HG03571 (cell line): ENCODE data around the gene IGFBP1.
"Not testable (repeated sequence)": the region's sequence is repeated elsewhere in the genome, so short reads cannot be mapped to it uniquely, and the experiment has no call there.

ENCODE experiments used
- ATAC-seq: cut with Tn5 transposase; IDR thresholded peaks from one replicate; pipeline ENCODE4 v1.9.1; 2021; ENCODE audit not compliant: unreplicated experiment

IGFBP1 gene

DNA sequence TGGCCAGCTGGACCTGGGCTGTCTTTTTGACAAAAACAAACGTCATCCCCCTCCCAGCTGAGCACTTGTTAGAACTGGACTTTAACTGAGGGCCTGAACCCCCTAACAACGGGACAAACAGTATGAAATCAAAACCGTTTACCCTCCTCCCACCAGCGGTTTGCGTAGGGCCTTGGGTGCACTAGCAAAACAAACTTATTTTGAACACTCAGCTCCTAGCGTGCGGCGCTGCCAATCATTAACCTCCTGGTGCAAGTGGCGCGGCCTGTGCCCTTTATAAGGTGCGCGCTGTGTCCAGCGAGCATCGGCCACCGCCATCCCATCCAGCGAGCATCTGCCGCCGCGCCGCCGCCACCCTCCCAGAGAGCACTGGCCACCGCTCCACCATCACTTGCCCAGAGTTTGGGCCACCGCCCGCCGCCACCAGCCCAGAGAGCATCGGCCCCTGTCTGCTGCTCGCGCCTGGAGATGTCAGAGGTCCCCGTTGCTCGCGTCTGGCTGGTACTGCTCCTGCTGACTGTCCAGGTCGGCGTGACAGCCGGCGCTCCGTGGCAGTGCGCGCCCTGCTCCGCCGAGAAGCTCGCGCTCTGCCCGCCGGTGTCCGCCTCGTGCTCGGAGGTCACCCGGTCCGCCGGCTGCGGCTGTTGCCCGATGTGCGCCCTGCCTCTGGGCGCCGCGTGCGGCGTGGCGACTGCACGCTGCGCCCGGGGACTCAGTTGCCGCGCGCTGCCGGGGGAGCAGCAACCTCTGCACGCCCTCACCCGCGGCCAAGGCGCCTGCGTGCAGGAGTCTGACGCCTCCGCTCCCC, at the start of gene IGFBP1:
TSS of gene IGFBP1 (plus strand) at position 304 of the 808 bp plus-strand sequence. CDS start at position 469, 165 bp downstream.
- ATAC-seq = no peak

DNA sequence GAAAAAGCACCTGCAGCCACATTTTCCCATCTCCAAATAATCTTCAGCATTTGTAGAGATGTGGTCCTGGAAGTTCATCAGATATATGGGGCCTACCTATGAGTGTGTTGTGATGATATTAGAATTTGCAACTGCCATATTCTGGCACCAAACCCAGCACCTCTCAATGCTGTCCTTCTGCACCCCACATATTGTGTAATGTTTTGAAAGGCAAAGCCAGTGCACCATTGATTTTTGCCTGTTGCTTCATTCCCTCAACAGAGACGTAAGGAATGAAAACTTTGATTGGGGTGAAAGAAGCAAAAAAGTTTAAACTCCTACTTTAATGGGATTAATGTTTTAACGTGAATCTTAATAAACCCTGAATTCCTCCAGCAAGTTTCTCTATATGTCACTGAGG, 49.4 kb upstream of the IGFBP1 start:
- not testable (repeated sequence) for ATAC-seq

DNA sequence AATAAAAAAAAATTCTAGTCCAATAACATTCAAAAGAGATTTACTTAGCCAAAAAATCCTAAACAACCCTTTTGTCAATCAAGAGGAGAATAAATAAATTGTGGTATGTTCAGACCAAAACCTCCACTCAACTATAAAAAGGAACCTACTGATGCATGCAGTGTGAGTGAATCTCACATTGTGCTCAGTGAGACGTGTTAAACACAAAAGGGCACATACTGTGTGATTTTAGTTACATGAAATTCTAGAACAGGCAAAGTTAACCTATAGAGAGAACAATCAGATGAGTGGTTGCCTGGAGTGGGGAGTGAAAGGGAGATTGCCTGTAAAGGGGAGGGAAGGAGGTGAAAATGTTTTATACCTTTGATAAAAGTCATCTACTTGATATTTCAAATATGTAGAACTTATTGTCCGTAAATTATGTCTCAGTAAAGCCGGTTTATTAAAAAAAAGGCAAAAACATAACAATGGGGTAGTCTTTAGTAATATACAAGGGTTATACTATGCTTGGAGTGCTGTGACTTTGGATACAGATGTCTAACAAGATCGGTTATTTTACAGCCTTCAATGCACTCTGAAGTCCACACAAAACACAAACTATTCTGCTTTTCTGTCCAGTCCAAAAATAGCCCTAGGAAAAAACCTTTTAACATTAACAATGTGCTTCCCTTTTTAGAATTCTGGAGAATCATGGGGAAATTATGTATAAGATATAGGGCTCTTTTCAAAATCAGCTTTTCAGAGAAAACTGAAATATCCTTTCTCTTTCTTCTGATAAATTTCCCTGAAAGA, 46.2 kb upstream of the IGFBP1 start:
- ATAC-seq = not testable (repeated sequence)

DNA sequence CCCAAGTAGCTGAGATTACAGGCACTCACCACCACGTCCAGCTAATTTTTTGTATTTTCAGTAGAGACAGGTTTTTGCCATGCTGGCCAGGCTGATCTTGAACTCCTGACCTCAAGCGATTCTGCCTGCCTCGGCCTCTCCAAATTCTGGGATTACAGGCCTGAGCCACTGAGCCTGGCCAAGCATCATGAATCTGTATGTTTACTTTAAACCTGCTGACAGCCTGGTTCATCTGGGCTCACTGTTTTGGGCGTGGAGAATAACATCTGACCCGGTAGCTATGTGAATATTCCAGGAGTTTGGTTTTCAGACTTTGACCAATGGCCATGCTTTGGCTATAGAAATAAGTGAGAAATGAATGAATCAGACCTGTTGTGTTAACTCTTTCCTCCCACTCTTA, 41.8 kb upstream of the IGFBP1 start:
- not testable (repeated sequence) for ATAC-seq

DNA sequence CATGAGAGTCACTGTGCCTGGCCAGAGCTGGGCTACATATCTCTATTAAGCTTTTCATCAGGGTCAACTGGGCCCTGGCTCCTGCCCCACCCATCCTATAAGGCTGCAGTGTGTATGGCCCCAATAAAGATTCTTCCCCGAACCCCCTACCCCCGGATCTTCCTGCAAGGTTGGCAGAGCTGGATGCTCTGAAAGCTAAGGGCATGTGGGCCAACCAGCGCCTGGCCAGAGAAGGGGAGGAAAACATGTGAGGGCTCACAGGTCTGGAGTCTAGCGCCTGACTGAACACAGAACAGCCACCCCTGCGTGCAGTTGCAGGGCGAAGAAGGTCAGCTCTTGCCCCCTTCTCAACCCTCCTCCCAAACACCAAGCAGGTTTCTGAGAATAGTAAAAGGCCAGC, 39.6 kb upstream of the IGFBP1 start:
- not testable (repeated sequence) for ATAC-seq

DNA sequence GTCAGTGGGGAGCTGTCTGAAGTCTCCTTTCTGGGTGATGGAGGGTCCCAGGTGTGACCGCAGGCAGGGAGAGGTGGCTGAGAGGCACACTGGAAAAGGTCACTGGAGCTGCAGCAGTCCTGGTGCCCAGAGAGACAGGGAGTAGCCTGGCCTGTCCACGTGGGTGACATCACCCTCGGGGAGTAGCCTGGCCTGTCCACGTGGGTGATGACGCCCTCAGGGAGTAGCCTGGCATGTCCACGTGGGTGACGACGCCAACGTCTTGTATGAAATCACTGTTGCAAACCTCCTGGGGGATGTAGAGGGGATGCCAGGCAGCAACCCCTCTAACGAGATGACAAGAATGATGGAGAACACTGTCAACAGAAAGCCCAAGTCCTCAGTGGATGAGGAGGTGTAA, 35.3 kb upstream of the IGFBP1 start:
- ATAC-seq = not testable (repeated sequence)

DNA sequence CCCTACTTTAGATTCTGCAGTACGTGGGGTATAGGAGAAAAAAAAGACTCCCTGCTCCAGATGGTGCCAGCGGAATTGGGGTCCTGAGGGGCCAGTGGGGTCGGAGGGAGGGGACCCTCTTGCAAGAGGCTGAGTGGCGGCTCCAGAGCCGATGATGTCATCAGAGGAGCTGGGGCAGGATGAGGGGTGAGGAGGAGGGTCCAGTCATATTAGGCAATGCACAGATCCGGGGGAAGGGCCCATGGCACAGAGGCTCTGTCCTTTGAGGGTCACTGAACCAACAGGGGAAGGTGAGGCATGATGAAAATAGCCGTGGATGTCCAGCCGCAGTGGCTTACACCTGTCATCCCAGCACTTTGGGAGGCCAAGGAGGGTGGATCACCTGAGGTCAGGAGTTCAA, 34.8 kb upstream of the IGFBP1 start:
- not testable (repeated sequence) for ATAC-seq

DNA sequence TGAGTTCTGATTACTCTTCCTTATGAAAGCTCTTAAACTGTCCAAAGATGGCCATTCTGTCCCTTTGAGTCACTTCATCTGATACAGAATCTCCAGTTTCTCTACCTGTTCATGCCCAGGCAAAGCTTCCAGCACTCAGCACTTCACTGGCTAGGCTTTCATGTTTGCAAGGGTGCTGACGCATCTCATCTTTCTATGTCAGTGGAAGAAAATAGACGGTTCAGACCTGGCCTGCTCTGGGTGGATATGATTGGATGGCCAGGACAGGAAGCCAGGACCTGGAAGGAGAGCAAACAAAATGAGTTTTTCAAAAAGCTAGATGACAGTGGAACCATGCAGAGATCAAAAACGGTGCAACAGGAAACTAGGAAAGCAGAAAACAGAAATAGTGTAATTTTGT, 32.6 kb upstream of the IGFBP1 start:
- ATAC-seq = not testable (repeated sequence)

DNA sequence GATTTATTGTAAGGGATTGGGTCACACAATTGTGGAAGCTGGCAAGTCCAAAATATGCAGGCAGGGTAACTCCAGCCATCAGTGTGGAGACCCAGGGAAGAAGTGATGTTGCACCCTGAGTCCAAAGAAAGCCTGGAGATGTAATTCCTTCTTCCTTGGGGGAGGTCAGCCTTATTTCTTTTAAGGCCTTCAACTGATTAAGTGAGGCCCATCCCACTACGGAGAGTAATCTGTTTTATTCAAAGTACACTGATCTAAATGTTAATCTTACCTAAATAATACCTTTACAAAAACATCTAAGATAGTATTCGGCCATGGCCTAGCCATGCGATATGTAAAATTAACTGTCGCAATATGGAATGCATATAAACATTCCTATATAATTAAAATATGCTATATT, 31.4 kb upstream of the IGFBP1 start:
- not testable (repeated sequence) for ATAC-seq

DNA sequence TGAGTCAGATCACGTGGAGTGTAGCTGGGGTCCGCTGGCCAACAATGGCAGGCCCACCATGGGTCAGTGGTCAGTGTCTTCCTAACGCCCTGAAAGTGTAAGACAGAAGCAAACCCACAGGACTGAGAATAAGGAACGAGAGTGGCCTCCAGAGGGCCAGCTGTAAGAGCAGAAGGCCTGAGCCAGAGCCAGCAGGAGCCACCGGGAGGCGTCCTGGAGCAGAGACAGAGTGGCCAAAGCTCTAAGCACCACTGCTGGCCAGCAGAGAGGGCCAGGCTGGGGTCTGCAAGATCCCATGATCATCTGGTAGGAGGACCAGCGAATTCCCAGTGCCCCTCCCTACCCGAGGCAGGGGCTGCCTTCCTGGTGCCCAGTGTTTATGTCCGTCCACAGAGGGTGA, 24.6 kb upstream of the IGFBP1 start:
- no peak for ATAC-seq

DNA sequence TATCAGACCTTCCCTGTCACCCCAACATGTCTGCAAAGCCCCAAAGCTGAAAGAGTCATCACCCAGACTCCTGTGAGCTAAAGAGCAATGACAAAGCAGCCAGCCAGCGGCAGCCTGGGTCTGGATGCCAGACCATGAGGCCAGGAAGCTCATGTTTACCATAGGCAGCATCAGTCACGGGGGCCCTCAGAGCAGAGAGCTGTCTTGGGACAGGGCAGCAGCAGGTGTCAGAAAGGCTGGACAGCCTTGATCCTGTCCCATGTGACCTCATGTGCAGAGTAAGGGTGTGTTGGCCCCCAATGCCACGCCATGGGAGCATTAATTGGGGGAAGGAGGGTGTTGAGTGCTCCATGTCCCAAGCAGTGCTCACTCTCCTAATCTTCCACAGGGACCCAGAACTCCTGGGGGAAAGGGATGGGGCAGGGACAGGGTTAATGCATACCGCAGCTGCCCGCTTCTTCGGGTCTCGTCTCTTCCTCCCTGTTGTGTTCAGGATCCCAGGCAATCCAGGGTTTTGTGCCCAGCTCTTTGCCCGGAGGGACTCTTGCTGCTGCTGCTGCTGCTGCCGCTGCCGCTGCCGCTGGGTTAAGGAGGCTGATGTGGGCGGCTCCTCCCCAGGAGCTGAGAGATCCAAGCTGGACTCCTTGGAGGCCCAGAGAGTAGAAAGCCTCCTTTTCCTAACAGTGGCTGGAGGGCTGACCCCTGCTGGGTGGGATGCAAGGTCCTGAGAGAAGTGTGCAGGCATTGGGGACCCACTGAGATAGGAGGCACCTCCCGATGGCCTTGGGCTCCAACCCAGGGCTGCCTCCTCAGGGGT, 22.5 kb upstream of the IGFBP1 start:
- no peak for ATAC-seq

DNA sequence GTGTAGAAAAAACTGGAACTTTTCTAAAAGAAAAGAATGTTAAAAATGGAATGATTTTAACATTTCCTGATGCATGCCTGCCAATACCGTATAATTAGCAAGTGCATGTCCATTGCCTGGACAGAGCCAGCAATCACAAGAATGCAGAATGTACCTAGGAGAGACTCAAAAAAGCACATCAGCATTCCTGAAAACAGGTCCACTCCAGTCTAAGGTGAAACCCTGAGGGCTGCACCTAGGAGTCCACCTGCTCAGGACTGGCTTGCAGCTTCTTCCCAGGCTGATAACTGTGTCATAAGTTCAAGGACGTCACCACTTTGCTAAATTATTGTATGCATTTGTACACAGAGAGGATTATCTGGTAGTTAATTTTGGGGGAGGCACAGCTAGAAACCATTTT, 20.8 kb upstream of the IGFBP1 start:
- ATAC-seq = no peak

DNA sequence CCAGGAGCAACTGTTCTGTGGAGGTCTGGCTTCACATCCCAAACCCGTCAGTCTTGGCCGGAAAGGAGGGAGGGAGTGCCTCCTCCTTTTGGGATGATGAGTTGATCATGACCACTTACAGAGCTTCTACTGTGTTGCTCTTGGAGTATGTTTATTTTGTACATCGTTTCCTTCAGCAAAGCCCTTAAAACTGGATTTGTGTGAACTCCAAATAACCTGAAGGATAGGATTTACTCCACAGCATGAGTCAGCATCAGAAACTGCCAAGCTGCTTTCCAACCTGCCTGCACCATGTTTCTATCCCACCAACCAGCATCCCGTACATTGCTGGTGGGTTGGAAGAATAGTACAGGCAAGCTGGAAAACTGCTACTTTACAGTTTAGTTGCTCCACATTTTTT, 18.9 kb upstream of the IGFBP1 start:
- ATAC-seq = no peak

DNA sequence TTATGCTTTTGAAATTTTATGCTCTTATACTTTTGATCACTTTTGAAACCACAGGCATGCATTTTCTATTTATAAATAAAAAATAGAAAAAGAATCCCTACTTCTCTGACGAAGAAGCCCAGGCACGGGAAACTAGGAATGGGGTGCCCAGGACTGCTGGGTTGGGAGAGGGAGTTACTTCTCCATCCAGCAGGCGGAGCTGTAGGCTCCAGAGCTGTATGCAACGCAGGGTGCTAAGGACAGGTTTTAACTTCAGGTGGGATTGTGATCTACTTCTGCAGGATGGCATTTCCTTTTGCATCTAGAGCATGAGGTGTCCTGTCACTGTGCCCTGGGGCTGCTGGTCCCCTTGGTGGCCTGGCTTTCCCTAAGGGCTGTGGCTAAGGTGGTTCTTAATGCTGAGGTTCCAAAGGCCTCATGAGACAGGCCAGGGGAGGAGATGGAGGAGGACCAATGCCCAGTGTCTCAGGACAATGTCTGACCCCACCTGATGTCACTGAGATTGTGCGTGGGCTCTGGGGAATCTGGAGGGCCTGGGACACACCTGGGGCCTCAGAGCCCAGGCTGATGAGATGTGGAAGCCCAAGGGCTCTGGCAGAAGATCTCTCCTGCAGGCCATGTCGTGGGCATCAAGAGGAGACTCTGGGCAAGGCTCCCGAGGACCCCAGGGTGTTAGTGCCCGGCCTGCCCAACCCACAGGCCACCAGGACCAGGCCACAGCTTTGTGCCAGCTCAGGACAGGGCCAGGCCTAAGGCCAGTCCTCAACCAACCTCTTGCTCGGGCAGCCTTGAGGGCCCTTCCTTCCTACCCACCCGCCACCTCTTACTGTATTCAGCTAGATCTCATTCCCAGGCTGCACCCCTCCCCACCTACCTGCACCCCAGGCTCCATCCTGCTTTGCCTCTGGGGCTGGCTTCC, 15.9 kb upstream of the IGFBP1 start:
- ATAC-seq = no peak

DNA sequence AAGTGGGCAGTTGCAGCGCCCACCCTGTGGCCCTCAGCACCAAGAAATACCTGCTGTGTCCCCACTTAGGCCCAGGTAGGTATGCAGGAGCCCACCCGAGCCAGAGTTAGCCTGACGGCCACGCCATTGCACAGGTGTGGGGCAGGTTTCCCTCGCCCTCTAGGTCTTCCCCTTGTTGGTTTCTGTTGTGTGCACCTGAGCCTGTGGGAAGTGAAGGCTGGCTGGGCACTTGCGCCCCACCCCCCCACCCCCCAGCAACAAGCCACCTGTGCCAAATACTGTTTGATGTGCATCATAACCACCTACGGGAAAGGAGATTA, 15.3 kb upstream of the IGFBP1 start, which contains the start of gene CCDC201:
TSS of gene CCDC201 (minus strand) at position 48 of the 320 bp plus-strand sequence. CDS start 75 bp downstream, outside the sequence.
- ATAC-seq = no peak

DNA sequence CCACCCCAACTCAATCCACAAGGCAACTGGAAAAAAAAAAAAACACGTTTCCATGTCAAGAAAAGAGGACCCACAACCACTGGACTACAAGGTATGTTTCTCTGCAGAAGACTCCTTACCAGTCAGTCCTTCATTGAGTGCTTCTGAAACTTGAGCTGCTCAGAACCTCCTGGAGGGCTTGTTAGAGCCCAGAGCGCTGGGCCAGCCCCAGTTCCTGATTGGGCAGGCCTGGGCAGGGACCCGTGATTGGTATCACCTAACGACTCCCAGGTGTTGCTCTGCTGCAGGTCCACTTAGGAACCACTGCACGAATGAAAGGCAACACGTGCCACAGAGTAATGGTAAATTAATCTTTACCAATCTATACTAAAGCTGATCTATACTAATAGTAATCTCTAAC, 14.9 kb upstream of the IGFBP1 start:
- ATAC-seq = no peak

DNA sequence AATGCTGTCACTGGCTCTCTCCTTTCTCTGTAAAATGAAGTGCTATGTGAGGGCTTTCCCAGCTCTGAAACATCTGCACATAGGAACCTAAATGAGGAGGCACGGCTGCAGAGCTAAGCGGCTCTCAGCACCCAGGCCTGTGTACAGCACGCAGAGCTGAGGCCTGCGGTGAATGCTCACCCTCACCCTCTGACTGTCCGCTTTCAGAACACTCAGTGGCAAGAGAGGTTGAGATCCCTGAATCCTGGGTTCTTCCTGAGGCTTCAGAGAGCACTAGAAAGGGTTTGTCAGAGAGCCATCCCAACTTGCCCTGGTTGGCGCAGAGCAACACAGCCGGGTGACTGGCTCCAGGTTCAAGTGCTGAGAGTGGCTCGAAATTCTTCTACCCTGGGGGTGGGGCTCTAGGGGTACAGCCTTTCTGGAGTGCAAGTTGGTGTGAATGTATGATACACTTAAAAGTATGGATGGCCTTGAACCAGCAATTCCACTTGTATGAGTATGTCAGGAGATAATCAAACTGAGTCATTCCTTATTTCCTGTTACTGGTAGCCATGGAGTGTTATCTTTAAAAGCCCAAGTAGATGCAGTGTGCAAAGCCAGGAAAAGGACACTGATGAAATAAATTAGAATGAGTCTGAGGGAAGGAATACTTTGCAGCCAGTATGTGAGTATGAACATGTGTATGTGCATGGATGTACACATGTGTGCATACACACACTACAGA, 13.7 kb upstream of the IGFBP1 start:
- ATAC-seq = no peak

DNA sequence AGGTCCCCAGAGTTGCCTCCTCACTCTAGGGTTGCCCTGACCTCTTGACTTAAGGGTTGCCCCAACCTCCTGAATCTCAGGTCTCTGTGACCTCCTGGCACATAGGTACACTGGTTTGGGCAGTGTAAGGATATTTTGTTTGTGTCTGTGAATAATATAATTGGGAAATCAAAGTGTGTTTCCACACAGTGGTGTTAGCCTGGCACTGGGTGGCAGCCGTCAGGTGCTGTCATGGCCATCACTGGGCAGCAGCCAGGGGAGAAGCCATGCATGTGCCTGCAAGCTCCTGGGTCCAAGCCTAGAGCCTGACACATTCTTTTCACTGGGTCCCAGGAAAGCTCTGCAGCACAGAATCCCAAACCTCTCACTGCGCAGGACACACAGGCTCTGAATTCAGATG, 11.8 kb upstream of the IGFBP1 start:
- ATAC-seq = no peak

DNA sequence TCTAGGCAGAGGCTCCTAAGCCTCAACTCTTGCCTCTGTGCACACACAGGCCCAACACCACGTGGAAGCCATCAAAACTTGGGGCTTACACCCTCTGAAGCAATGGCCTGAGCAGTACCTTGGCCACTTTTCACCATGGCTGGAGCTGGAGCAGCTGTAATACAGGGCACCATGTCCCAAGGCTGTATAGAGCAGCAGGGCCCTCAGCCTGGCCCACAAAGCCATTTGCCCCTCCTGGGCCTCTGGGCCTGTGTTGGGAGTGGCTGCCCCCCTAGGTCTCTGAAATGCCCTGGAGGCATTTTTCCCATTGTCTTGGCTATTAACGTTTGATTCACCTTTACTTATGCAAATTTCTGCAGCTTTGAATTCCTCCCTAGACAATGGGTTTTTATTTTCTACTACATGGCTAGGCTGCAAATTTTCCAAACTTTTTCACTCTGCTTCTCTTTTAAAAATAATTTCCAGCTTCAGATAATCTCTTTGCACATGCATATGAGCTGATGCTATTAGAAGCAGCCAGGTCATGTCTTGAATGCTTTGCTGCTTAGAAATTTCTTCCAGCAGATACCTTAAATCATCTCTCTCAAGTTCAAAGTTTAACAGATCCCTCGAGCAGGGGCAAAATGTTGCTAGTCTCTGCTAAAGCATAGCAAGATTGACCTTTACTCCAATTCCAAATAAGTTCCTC, 9.7 kb upstream of the IGFBP1 start:
- no peak for ATAC-seq
